ENCODE results near the gene POU3F1.

Gene POU3F1

DNA sequence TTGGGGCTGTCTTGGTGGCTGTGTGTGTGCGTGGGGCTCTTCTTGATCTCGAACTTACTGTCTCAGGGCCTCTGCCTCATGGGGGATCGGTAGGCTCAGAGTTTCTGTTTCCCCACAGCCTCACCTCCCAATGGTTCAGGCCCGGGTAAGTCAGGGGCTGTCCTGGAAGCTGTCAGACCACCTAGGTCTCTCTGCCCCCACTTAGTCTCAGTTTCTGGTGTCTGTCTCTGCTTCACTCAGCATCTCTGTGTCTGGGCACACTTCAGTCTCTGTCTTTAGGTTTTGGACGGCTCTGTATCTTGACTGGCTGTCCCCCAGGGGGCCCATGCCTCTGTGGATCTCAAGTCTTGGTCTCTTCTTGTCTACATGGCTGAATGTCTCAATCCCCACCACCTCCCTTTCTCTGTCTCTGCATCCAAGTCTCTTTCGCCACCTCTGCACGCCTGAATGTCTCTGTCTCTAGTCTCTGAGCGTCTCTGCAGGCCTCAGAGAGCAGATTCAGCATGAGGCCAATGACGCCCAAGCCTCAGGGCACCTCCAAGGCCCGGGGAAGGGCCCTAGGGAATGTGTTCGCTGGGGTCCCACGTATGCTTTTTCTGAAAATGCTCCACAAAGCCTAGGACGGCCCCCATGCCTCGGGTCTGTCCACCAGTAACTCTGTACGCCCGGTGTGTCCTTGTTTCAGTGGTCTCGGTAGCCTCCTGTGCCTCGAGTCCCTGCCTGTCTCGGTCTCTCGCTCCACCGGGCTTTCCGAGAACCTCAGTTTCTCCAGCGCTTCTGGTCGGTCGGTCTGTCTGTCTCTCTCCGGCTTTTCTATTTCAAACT is 42.1 kb downstream of the POU3F1 start:
- H3K27me3 ChIP-seq (ENCODE audit: low read depth, low read length), result no peaks in the 10 kb centered on the region

DNA sequence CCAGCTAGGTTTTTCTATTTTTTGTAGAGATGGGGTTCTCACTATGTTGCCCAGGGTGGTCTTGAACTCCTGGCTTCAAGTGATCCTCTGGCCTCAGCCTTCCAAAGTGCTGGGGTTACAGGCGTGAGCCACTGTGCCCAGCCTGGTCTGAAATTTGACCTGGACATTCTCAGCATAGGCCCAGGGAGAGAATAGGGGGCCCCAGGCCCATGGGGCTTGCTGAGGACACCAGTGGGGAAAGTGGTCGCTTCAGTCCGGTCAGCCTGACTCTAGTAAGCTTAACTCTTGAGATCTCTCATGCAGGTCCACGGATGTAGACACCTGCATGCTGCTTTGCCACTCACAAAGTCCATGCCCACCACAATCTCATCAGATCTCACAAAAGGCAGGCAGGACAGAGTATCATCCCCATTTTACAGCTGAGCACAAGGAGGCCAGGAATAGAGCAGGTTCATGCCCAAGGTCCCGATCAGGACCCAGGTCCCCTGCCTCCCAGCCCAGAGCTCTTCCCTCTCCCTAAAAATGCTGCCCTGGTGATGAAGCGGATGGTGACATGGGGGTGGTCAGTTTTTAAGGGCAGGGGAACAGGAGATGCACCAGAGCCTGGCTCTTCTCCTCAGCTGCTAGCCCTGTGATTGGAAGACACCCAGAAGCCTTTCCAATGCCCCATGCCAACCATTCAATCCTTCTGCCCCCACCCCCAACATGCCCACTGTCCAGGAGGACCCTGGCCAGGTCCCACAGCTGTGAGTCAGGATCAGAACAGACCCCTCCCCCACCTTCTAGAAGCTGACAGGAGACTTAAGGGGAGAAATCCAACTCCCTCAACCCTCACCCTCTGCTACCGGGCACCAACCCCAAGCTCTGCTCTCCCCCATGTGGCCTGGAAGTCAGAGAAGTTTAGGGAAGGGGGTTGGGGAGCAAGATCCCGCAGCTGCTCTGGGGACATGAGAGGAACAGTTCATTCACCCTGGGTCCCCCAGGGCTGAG is 43.0 kb downstream of the POU3F1 start:
- Histone ChIP-seq H3K4me2 (ENCODE audit: low read length) (peak overlapping the region; percentile 89), H3K27ac (ENCODE audit: low read length) (peak overlapping the region; percentile 22; the same call in 1 of the 2 replicates), H2AFZ (ENCODE audit: low read depth, low read length) (no peak overlapping the region), H3K27me3 (ENCODE audit: low read depth, low read length) (no peaks in the 10 kb centered on the region), H3K4me1 (ENCODE audit: low read length) (peaks cover 16% of the 10 kb centered on the region), H3K4me3 (ENCODE audit: low read length) (peak overlapping the region; percentile 93), H3K79me2 (ENCODE audit: low read length) (peaks cover 30% of the 10 kb centered on the region), H3K36me3 (replicated peaks; ENCODE audit: low read depth, low read length) (no peaks in the 10 kb centered on the region), H3K9me3 (ENCODE audit: insufficient read depth, low read length) (no peaks in the 10 kb centered on the region), H4K20me1 (ENCODE audit: insufficient read depth, low read length) (no peaks in the 10 kb centered on the region), H3K9ac (ENCODE audit: low read length) (peak overlapping the region; percentile 88)
- TF ChIP-seq EZH2phosphoT487 (IDR thresholded peaks at IDR 0.05; ENCODE audit: low read depth) (no peak), CTCF (IDR thresholded peaks at IDR 0.05; ENCODE audit: low read depth, low read length) (no peak)

More for the DNA sequence above, 42.1 kb downstream of the POU3F1 start:
- Histone ChIP-seq H4K20me1 (ENCODE audit: insufficient read depth, low read length) (no peaks in the 10 kb centered on the region), H2AFZ (ENCODE audit: low read depth, low read length) (no peak overlapping the region), H3K9ac (ENCODE audit: low read length) (peak overlapping the region; percentile 88), H3K4me1 (ENCODE audit: low read length) (peaks cover 16% of the 10 kb centered on the region), H3K36me3 (replicated peaks; ENCODE audit: low read depth, low read length) (no peaks in the 10 kb centered on the region), H3K79me2 (ENCODE audit: low read length) (peaks cover 30% of the 10 kb centered on the region), H3K4me2 (ENCODE audit: low read length) (peak overlapping the region; percentile 89), H3K4me3 (ENCODE audit: low read length) (peak overlapping the region; percentile 93), H3K9me3 (ENCODE audit: insufficient read depth, low read length) (no peaks in the 10 kb centered on the region), H3K27ac (ENCODE audit: low read length) (peak overlapping the region; percentile 22; the same call in 1 of the 2 replicates)
- TF ChIP-seq CTCF (IDR thresholded peaks at IDR 0.05; ENCODE audit: low read depth, low read length) (no peak), EZH2phosphoT487 (IDR thresholded peaks at IDR 0.05; ENCODE audit: low read depth) (no peak)

DNA sequence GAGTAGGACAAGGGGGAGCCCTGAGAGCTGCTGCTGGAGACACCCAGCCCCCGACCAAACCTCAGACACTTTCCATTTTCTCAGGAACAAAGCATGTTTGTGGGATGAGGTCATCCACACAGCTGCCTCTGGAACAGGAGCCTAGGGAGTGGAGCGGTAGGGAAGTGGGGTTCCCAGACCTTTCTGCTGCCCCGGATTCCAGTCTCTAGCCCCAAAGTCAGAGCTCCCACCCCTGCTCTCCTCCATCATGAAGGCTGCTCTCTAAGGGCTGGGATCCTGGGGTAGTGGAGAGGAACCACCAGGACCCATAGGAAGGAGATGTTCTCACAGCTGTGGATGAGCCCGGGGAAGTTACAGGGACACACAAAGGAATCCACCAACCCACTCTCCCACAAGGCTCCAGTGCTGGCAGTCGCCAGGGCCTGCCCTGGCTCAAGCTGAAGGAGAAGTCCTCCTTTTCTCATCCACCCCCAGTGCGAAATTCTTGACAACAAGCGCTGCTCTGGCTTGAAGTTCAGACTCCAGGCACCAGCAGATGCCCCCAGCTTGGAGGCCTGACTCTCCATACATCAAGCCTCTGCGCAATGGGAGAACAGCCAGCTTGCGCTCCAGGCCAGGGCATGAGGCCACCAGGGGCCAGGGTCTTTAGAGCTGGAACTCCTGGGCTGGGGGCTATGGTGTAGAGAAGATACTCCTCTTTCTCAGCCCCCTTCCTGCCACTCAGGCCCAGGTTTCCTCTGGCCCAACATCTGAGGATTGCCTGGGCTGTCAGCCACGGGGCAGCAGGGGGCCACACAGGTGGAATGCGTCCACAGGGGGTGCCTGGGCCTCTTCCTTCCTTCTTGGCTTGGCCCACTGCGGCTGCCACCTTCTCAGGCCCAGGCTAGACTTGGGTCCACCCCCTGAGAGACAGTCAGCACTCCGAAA is 45.8 kb downstream of the POU3F1 start:
- no peak overlapping the region for H3K27ac ChIP-seq (ENCODE audit: low read length)
- TF ChIP-seq EZH2phosphoT487 (IDR thresholded peaks at IDR 0.05; ENCODE audit: low read depth) (no peak), CTCF (IDR thresholded peaks at IDR 0.05; ENCODE audit: low read depth, low read length) (no peak)
- no peak overlapping the region for H2AFZ ChIP-seq (ENCODE audit: low read depth, low read length)
- no peak overlapping the region for H3K9ac ChIP-seq (ENCODE audit: low read length)
- H3K9me3 ChIP-seq (ENCODE audit: insufficient read depth, low read length), result no peaks in the 10 kb centered on the region
- H3K4me3 ChIP-seq (ENCODE audit: low read length), result no peak overlapping the region
- no peaks in the 10 kb centered on the region for H3K36me3 ChIP-seq (replicated peaks; ENCODE audit: low read depth, low read length)
- no peaks in the 10 kb centered on the region for H4K20me1 ChIP-seq (ENCODE audit: insufficient read depth, low read length)
- H3K79me2 ChIP-seq (ENCODE audit: low read length), result peaks cover 30% of the 10 kb centered on the region
- no peaks in the 10 kb centered on the region for H3K27me3 ChIP-seq (ENCODE audit: low read depth, low read length)
- peaks cover 15% of the 10 kb centered on the region for H3K4me1 ChIP-seq (ENCODE audit: low read length)
- H3K4me2 ChIP-seq (ENCODE audit: low read length), result no peak overlapping the region

Measured in OCI-LY3 (cell line).